DMS79 treated with DMSO at 0.1 percent for 48 hours (cell line): ENCODE measurements around the gene PKD1L1.
"Not testable (repeated sequence)": the region's sequence is repeated elsewhere in the genome, so short reads cannot be mapped to it uniquely, and the experiment has no call there.

Source experiments
- DNase-seq: peaks from one replicate; lab custom pipeline; 2025; lab: John Stamatoyannopoulos, UW

Gene PKD1L1

GRCh38 chr7:47948141-47948790 is at the start of gene PKD1L1:
TSS of gene PKD1L1 (minus strand) at chr7:47948466. CDS start at chr7:47948440, 26 bp downstream.
- DNase-seq: no peak

- no peak for DNase-seq
Observed at GRCh38 chr7:47992446-47992845, 44.2 kb upstream of the PKD1L1 start.

GRCh38 chr7:47991741-47992311 is 43.6 kb upstream of the PKD1L1 start:
- DNase-seq: peak; percentile 19

GRCh38 chr7:47991270-47991669 is 43.0 kb upstream of the PKD1L1 start:
- DNase-seq: no peak

- DNase-seq: no peak
Observed at GRCh38 chr7:47990592-47990991, 42.3 kb upstream of the PKD1L1 start.

- DNase-seq: not testable (repeated sequence)
Observed at GRCh38 chr7:47989607-47990400, 41.5 kb upstream of the PKD1L1 start.

- no peak for DNase-seq
Observed at GRCh38 chr7:47988496-47989386, 40.5 kb upstream of the PKD1L1 start.

- no peak for DNase-seq
Observed at GRCh38 chr7:47982610-47983009, 34.3 kb upstream of the PKD1L1 start.

GRCh38 chr7:47980648-47981047 is 32.4 kb upstream of the PKD1L1 start:
- DNase-seq: not testable (repeated sequence)

- no peak for DNase-seq
Observed at GRCh38 chr7:47979832-47980181, 31.5 kb upstream of the PKD1L1 start.

GRCh38 chr7:47979145-47979831 is 31.0 kb upstream of the PKD1L1 start, which contains the start of gene HUS1:
TSS of gene HUS1 (minus strand) at chr7:47979615. CDS start at chr7:47979519, 96 bp downstream.
- peak; percentile 92 for DNase-seq

- peak; percentile 40 for DNase-seq
Observed at GRCh38 chr7:47978790-47979144, 30.5 kb upstream of the PKD1L1 start.

- no peak for DNase-seq
Observed at GRCh38 chr7:47973739-47974138, 25.5 kb upstream of the PKD1L1 start.

GRCh38 chr7:47970761-47971160 is 22.5 kb upstream of the PKD1L1 start:
- no peak for DNase-seq

GRCh38 chr7:47968847-47969774 is 20.8 kb upstream of the PKD1L1 start:
- peak; percentile 4 for DNase-seq

- no peak for DNase-seq
Observed at GRCh38 chr7:47967708-47968107, 19.4 kb upstream of the PKD1L1 start.

- no peak for DNase-seq
Observed at GRCh38 chr7:47967123-47967522, 18.9 kb upstream of the PKD1L1 start.

- DNase-seq: no peak
Observed at GRCh38 chr7:47965456-47965855, 17.2 kb upstream of the PKD1L1 start.

- no peak for DNase-seq
Observed at GRCh38 chr7:47962262-47962661, 14.0 kb upstream of the PKD1L1 start.

- no peak for DNase-seq
Observed at GRCh38 chr7:47957156-47957555, 8.9 kb upstream of the PKD1L1 start.
